CD4-positive, alpha-beta T cell (primary cell): ENCODE results near the gene FGFR3. TPM values are rescaled to one million over a fixed set of nuclear protein-coding genes. Genes with fewer than 3 reads are reported as not detected.

Source experiments
- ATAC-seq: fragments of 200-7000 bp; cut with Tn5 transposase; one replicate; pipeline ENCODE4 v1.10.0; 2022; ENCODE audit warnings: mild to moderate bottlenecking; ENCODE audit not compliant: poor library complexity
- CTCF ChIA-PET: fragments of 350-600 bp; sonication (Branson Sonifier 250); formaldehyde crosslinking; loops from one replicate; lab custom pipeline; 2021; ENCODE audit warnings: antibody characterized with exemption, inconsistent platforms; lab: Charles Lee
- POLR2A ChIA-PET: fragments of 350-600 bp; sonication (Branson Sonifier 250); formaldehyde crosslinking; loops from one replicate; lab custom pipeline; 2021; ENCODE audit warnings: antibody characterized with exemption, inconsistent platforms; lab: Charles Lee
- DNase-seq, 14 experiments: peaks; one replicate each; pipeline ENCODE4 v3.0.0-alpha.2; 2013 to 2020; ENCODE audit warnings: mixed read lengths in 2 of 14
- H3K27ac ChIP-seq, 2 donors: one replicate each; pipeline versions ENCODE4 v1.5.1 to v1.7.0; 2013; ENCODE audit warnings: low read length in 2 of 2, low read depth in 1 of 2, mild to moderate bottlenecking in 1 of 2
- H3K27me3 ChIP-seq, 2 experiments: 1 replicate in 1 of 2; 2 replicates in 1 of 2; pipeline versions ENCODE4 v1.6.1 to v1.7.0; 2013; ENCODE audit warnings: low read length in 2 of 2, control low read depth in 1 of 2, mild to moderate bottlenecking in 1 of 2, moderate library complexity in 1 of 2; ENCODE audit not compliant: insufficient read depth in 2 of 2, control insufficient read depth in 1 of 2
- H3K36me3 ChIP-seq: one replicate; pipeline ENCODE4 v1.6.1; 2013; ENCODE audit warnings: low read length, control low read depth; ENCODE audit not compliant: insufficient read depth
- H3K4me1 ChIP-seq: one replicate; pipeline ENCODE4 v1.6.1; 2013; ENCODE audit warnings: low read length, control low read depth; ENCODE audit not compliant: insufficient read depth
- H3K4me3 ChIP-seq: one replicate; pipeline ENCODE4 v1.5.1; 2013; ENCODE audit warnings: mild to moderate bottlenecking, low read length, moderate library complexity
- H3K9me3 ChIP-seq, 2 experiments: 1 replicate in 1 of 2; 2 replicates in 1 of 2; pipeline versions ENCODE4 v1.6.1 to v1.7.0; 2013; ENCODE audit warnings: low read length in 2 of 2, mild to moderate bottlenecking in 2 of 2, control low read depth in 1 of 2, moderate library complexity in 1 of 2; ENCODE audit not compliant: control insufficient read depth in 1 of 2, insufficient read depth in 1 of 2
- H3K27ac Mint-ChIP-seq: one replicate; pipeline ENCODE4 v1.8.0; 2020; ENCODE audit warnings: mixed read lengths
- H3K27me3 Mint-ChIP-seq: one replicate; pipeline ENCODE4 v1.8.0; 2021; ENCODE audit warnings: mixed read lengths
- H3K36me3 Mint-ChIP-seq: one replicate; pipeline ENCODE4 v1.8.0; 2021; ENCODE audit warnings: low read depth, mixed read lengths
- H3K4me1 Mint-ChIP-seq: one replicate; pipeline ENCODE4 v1.8.0; 2021; ENCODE audit warnings: low read depth, mixed read lengths
- H3K4me3 Mint-ChIP-seq: one replicate; pipeline ENCODE4 v1.8.0; 2020; ENCODE audit warnings: mild to moderate bottlenecking, mixed read lengths
- H3K9me3 Mint-ChIP-seq: one replicate; pipeline ENCODE4 v1.8.0; 2020; ENCODE audit warnings: mixed read lengths
- intact Hi-C, 2 experiments: fragments of 100-400 bp; cut with DNase I in 1 of 2; cut with micrococcal nuclease in 1 of 2; formaldehyde crosslinking; loops; one replicate each; pipeline versions ENCODE4 v1.15.1 to v1.9.0; 2023 to 2025; cut with DNase I, micrococcal nuclease
- total RNA-seq, 174 experiments: library from RNA in 2 of 174; stranded (reverse) in 2 of 174; gene quantifications; one replicate each; pipeline ENCODE4 v1.2.3 and lab custom pipeline; 2021 to 2026
- TF ChIP-seq, protein P1 (sequence below): fragments of 200-600 bp; IDR thresholded peaks from one replicate; pipeline ENCODE4 v1.8.0; 2022; ENCODE audit warnings: antibody characterized with exemption, mild to moderate bottlenecking

The FGFR3 gene
- total RNA-seq, 2 experiments from 2014 or later, result 0.33 TPM; not detected in 1

DNA sequence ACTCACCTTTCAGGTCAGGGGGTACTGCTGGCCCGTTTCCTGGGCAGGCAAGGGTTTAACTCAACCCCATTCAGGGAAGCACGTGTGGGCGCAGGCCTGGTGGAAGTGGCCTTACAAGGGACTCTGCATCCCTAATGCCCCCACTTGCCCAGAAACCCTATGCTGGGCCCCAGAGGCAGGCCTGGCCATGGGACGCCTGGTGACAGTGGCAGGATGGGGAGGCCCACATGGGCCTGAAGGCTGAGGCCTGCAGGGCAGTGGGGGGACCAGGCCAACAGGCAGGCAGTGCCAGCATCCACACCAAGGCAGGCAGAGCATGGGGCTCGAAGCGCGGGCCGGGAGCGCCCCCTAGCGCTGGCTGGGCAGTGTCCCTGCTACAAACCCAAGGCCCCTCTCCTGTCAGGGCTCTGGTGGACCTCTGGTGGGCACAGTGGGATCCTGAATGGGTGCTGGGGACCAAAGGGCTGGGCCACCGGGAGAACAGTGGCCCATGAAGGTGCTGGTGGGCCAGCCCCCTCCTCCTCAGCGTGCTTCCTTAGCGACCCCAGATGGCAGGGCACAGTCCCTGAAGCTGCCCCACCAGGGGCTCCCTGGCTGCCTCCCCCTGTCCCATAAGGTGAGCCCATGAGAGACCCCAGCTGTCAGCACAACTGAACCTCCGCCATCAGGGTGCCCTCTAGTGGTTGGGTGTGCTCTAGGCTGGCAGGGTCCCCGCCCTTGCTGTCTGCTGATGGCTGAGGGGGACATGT, 16.8 kb downstream of the FGFR3 start:
- DNase-seq, result peak; percentile 38 to 79 (median 60)
- intact Hi-C loops, result loop anchor here (2.0 to 5.0 kb wide), 5 partner anchors 48 to 118 kb away; no protein-coding TSS in a partner anchor
- no peak overlapping the region for H3K4me3 Mint-ChIP-seq

GRCh38 chr4:1810765-1811164, 17.7 kb downstream of the FGFR3 start:
- H3K9me3 Mint-ChIP-seq, result no peaks in the 10 kb centered on the region

More for the DNA sequence above, 16.8 kb downstream of the FGFR3 start:
- H3K4me3 ChIP-seq, result no peak overlapping the region
- H3K9me3 ChIP-seq, result peaks cover 0 to 4% of the 10 kb centered on the region in 2 experiments
- H3K36me3 Mint-ChIP-seq, result peaks cover 22% of the 10 kb centered on the region
- no peaks in the 10 kb centered on the region for H3K27me3 Mint-ChIP-seq
- peaks cover 11% of the 10 kb centered on the region for H3K36me3 ChIP-seq
- H3K9me3 Mint-ChIP-seq, result no peaks in the 10 kb centered on the region
- peak; percentile 77 for ATAC-seq
- no peak overlapping the region for H3K27ac Mint-ChIP-seq
- TF ChIP-seq, protein P1, sequence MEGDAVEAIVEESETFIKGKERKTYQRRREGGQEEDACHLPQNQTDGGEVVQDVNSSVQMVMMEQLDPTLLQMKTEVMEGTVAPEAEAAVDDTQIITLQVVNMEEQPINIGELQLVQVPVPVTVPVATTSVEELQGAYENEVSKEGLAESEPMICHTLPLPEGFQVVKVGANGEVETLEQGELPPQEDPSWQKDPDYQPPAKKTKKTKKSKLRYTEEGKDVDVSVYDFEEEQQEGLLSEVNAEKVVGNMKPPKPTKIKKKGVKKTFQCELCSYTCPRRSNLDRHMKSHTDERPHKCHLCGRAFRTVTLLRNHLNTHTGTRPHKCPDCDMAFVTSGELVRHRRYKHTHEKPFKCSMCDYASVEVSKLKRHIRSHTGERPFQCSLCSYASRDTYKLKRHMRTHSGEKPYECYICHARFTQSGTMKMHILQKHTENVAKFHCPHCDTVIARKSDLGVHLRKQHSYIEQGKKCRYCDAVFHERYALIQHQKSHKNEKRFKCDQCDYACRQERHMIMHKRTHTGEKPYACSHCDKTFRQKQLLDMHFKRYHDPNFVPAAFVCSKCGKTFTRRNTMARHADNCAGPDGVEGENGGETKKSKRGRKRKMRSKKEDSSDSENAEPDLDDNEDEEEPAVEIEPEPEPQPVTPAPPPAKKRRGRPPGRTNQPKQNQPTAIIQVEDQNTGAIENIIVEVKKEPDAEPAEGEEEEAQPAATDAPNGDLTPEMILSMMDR, result peak; percentile 67
- POLR2A ChIA-PET, result no interaction called here
- H3K4me1 Mint-ChIP-seq, result no peaks in the 10 kb centered on the region
- no peaks in the 10 kb centered on the region for H3K4me1 ChIP-seq
- H3K27me3 ChIP-seq, result no peaks in the 10 kb centered on the region
- H3K27ac ChIP-seq, result no peak overlapping the region
- CTCF ChIA-PET, result interaction anchor here (1.2 kb wide), 2 partner anchors 61 to 63 kb away, joined by 3 to 5 read pairs; no protein-coding TSS in a partner anchor

DNA sequence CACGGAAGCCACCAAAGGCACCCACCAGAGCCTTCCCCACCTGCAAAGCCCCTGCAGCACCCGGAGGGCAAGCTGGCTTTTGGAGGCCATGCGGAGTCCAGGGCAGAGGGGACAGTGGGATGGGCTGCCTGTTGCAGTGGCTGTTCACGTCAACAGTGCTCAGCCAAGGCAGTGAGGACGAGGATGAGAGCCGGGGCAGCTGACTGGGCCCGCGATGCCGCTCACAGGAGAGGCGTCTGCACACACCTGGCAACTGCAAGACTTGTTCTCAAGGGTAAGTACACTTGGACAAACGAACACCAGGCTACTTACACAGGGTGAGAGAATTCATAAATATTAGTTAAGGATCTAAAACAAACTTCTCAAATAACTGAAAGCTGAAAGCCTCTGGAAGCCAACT, 19.6 kb downstream of the FGFR3 start:
- no peaks in the 10 kb centered on the region for H3K9me3 Mint-ChIP-seq

More at GRCh38 chr4:1810765-1811164, 17.7 kb downstream of the FGFR3 start:
- ATAC-seq (no peak), DNase-seq (no peak)
- H3K27ac Mint-ChIP-seq, result no peak overlapping the region
- ChIA-PET POLR2A (no interaction called here), CTCF (interaction anchor here (1.2 kb wide), 2 partner anchors 62 to 64 kb away, joined by 3 to 5 read pairs; no protein-coding TSS in a partner anchor)
- TF ChIP-seq, protein P1, result no peak
- H3K4me1 Mint-ChIP-seq, result no peaks in the 10 kb centered on the region
- peaks cover 25% of the 10 kb centered on the region for H3K36me3 Mint-ChIP-seq
- intact Hi-C loops, result loop anchor here (2.0 to 5.0 kb wide), 5 partner anchors 48 to 118 kb away; no protein-coding TSS in a partner anchor
- no peaks in the 10 kb centered on the region for H3K27me3 Mint-ChIP-seq
- H3K27ac ChIP-seq, result no peak overlapping the region
- peaks cover 0 to 4% of the 10 kb centered on the region in 2 experiments for H3K9me3 ChIP-seq
- H3K36me3 ChIP-seq, result peaks cover 19% of the 10 kb centered on the region
- H3K4me3 ChIP-seq, result no peak overlapping the region
- H3K4me3 Mint-ChIP-seq, result no peak overlapping the region
- no peaks in the 10 kb centered on the region for H3K4me1 ChIP-seq
- no peaks in the 10 kb centered on the region for H3K27me3 ChIP-seq

More for the DNA sequence above, 19.6 kb downstream of the FGFR3 start:
- no peak overlapping the region for H3K27ac ChIP-seq
- H3K4me3 Mint-ChIP-seq, result no peak overlapping the region
- H3K9me3 ChIP-seq, result no peaks in the 10 kb centered on the region
- intact Hi-C loops, result loop anchor here (5.0 kb wide), 2 partner anchors 50 to 120 kb away; no protein-coding TSS in a partner anchor
- TF ChIP-seq, protein P1, result no peak
- H3K36me3 Mint-ChIP-seq, result peaks cover 36% of the 10 kb centered on the region
- H3K27me3 ChIP-seq, result no peaks in the 10 kb centered on the region
- H3K4me1 Mint-ChIP-seq, result no peaks in the 10 kb centered on the region
- H3K4me1 ChIP-seq, result no peaks in the 10 kb centered on the region
- H3K4me3 ChIP-seq, result no peak overlapping the region
- peaks cover 34% of the 10 kb centered on the region for H3K36me3 ChIP-seq
- no peak overlapping the region for H3K27ac Mint-ChIP-seq
- ATAC-seq, result no peak
- CTCF ChIA-PET, result interaction anchor here (0.9 to 1.0 kb wide), 2 partner anchors 86 to 126 kb away, joined by 3 read pairs; no protein-coding TSS in a partner anchor
- POLR2A ChIA-PET, result no interaction called here
- no peak for DNase-seq
- no peaks in the 10 kb centered on the region for H3K27me3 Mint-ChIP-seq
